Liver (tissue), 3 donors: ENCODE results near the gene HOXC13.

Source experiments
- CTCF ChIP-seq: fragments of 150-350 bp; IDR thresholded peaks from 2 replicates; pipeline ENCODE4 v1.5.1; 2017; ENCODE audit warnings: improper control_type of control experiment, low read depth, low read length; ENCODE audit not compliant: missing input control
- REST ChIP-seq: IDR thresholded peaks from 2 replicates; pipeline ENCODE4 v1.6.1; 2016; ENCODE audit warnings: antibody characterized with exemption, mild to moderate bottlenecking
- TAF1 ChIP-seq: conservative IDR thresholded peaks from 2 replicates; pipeline ENCODE4 v1.6.1; 2016; ENCODE audit warnings: antibody characterized with exemption, mild to moderate bottlenecking
- YY1 ChIP-seq: IDR thresholded peaks from 2 replicates; pipeline ENCODE4 v1.6.1; 2016; ENCODE audit warnings: antibody characterized with exemption, mild to moderate bottlenecking
- donor health status: healthy.
- donor health status: healthy.

DNA sequence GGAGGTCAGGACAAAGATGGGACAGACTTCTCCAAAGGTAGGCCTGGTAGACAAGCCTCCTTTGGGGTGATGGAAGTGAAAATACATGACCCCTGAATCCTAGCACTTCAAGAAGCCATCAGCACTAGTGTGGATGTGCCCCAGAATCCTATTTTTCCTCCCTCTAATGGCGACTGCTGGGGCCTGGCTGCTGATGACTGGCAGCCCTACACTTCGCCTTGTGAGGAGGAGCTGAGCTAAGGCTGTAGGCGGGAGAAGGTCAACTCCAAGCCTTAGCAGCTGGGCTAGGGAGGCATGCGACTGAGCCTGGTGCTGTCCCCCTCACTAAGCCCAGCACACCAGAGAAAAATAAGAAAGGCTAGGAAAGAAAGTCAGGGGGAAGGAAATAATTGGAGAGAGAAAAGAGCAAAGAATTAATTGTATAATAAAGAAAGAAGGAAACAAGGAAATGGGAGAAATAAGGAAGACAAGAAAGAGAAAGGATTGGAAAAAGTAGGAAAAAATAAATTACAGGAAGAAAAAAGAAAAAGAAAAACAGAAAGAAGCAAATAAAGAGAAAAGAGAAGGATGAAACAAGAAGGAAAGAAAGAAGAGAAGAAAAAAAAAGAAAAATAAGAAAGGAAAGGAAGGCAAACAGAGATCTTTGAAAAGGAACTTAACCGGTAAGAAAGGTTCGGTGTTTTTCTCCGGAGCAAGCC, 41.6 kb downstream of the HOXC13 start:
- TF ChIP-seq CTCF = no peak
- TF ChIP-seq REST = no peak
- no peak for TF ChIP-seq TAF1
- TF ChIP-seq YY1 = no peak
